NB4 (cell line): ENCODE measurements around the gene AKR7A2.

Source experiments
- CTCF ChIP-seq: IDR thresholded peaks from one replicate; pipeline ENCODE4 v1.5.1; 2012; ENCODE audit warnings: low read depth, low read length
- POLR2A ChIP-seq: IDR thresholded peaks from 2 replicates; pipeline ENCODE4 v1.6.1; 2011; ENCODE audit warnings: mild to moderate bottlenecking; ENCODE audit not compliant: insufficient read length; ENCODE audit errors: extremely low read depth
- TF ChIP-seq, protein P1 (sequence below): IDR thresholded peaks from 2 replicates; pipeline ENCODE4 v1.6.1; 2011; ENCODE audit warnings: low read depth, low read length

GRCh38 chr1:19306941-19307340 is 5.0 kb downstream of the AKR7A2 start:
- TF ChIP-seq CTCF, result no peak
- TF ChIP-seq POLR2A, result no peak
- TF ChIP-seq, protein P1, sequence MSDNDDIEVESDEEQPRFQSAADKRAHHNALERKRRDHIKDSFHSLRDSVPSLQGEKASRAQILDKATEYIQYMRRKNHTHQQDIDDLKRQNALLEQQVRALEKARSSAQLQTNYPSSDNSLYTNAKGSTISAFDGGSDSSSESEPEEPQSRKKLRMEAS, result no peak
